Measurements from ENCODE around the gene SEC14L6. TPM values are rescaled to one million over a fixed set of nuclear protein-coding genes. Genes with fewer than 3 reads are reported as not detected.
A peak's percentile ranks its signal among the peaks of the same experiment; 100 is the strongest.

Gene SEC14L6
- total and polyA plus RNA-seq, 2 experiments from 2014 or later: not detected

GRCh38 chr22:30566125-30566524 lies 19.6 kb upstream of the SEC14L6 start:
- Histone ChIP-seq H3K27me3 (replicated peaks; ENCODE audit: insufficient read depth) (0 out of 2 replicates have a peak, but pooled peaks cover 18% of the 10 kb centered on the region), H4K20me1 (ENCODE audit: insufficient read depth) (no peaks in the 10 kb centered on the region), H2AFZ (no peak overlapping the region), H3K36me3 (ENCODE audit: low read depth) (no peaks in the 10 kb centered on the region), H3K27ac (no peak overlapping the region), H3K9me2 (ENCODE audit: insufficient read depth) (no peaks in the 10 kb centered on the region), H3K79me2 (ENCODE audit: insufficient read depth) (no peaks in the 10 kb centered on the region), H3K9ac (no peak overlapping the region), H3K9me3 (ENCODE audit: low read depth) (no peaks in the 10 kb centered on the region), H3F3A (ENCODE audit: insufficient read depth) (no peaks in the 10 kb centered on the region), H3K4me1 (ENCODE audit: insufficient read depth) (no peaks in the 10 kb centered on the region), H3K4me2 (ENCODE audit: unreplicated experiment) (no peak overlapping the region), H3K4me3 (no peak overlapping the region)
- TF ChIP-seq EZH2phosphoT487 (IDR thresholded peaks at IDR 0.05; ENCODE audit: insufficient read depth, low read depth) (no peak), EZH2 (IDR thresholded peaks at IDR 0.05; ENCODE audit: insufficient read depth, poor library complexity, severe bottlenecking) (no peak)
- WGBS, 2 experiments (ENCODE audit: low coverage in 1 of 2, low lambda C conversion rate in 2 of 2, missing lambda C conversion rate in 2 of 2): 43 to 46% methylated on average over 7 of the region's 7 CpGs
- in situ Hi-C loops (cut with MboI): no loop called here
- no peak for DNase-seq

DNA sequence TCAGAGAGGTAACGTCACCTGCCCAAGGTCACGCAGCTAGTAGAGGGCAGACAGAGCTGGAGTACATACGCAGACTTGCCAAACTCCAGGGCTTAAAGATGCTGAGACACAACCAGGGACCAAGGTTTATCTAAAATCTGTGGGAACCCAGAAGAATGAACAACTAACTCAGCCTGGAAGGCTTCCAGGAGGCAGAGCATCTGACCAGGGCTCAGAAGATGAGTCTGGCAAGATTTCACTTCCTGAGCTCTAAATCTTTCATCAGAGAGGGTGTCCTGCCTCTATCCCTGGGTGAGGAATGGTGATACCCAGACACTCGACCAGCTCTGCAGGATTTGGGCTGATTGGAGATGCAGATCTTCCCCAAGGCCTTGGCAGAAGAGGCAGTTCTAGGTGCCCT lies 18.8 kb upstream of the SEC14L6 start:
- Histone ChIP-seq H4K20me1 (ENCODE audit: insufficient read depth) (no peaks in the 10 kb centered on the region), H3K4me1 (ENCODE audit: insufficient read depth) (no peaks in the 10 kb centered on the region), H3F3A (ENCODE audit: insufficient read depth) (no peaks in the 10 kb centered on the region), H2AFZ (no peak overlapping the region), H3K79me2 (ENCODE audit: insufficient read depth) (no peaks in the 10 kb centered on the region), H3K36me3 (ENCODE audit: low read depth) (no peaks in the 10 kb centered on the region), H3K4me2 (ENCODE audit: unreplicated experiment) (no peak overlapping the region), H3K9ac (no peak overlapping the region), H3K27ac (no peak overlapping the region), H3K9me2 (ENCODE audit: insufficient read depth) (no peaks in the 10 kb centered on the region), H3K27me3 (replicated peaks; ENCODE audit: insufficient read depth) (0 out of 2 replicates have a peak, but pooled peaks cover 18% of the 10 kb centered on the region), H3K4me3 (no peak overlapping the region), H3K9me3 (ENCODE audit: low read depth) (no peaks in the 10 kb centered on the region)
- peak; percentile 75 for DNase-seq
- TF ChIP-seq EZH2phosphoT487 (IDR thresholded peaks at IDR 0.05; ENCODE audit: insufficient read depth, low read depth) (no peak), EZH2 (IDR thresholded peaks at IDR 0.05; ENCODE audit: insufficient read depth, poor library complexity, severe bottlenecking) (no peak)
- WGBS, 2 experiments (ENCODE audit: low coverage in 1 of 2, low lambda C conversion rate in 2 of 2, missing lambda C conversion rate in 2 of 2): 53 to 57% methylated on average over 4 of the region's 4 CpGs
- in situ Hi-C loops (cut with MboI): no loop called here

GRCh38 chr22:30564761-30565119 lies 18.2 kb upstream of the SEC14L6 start:
- Histone ChIP-seq H3K9me2 (ENCODE audit: insufficient read depth) (no peaks in the 10 kb centered on the region), H3K27ac (no peak overlapping the region), H3K79me2 (ENCODE audit: insufficient read depth) (no peaks in the 10 kb centered on the region), H4K20me1 (ENCODE audit: insufficient read depth) (no peaks in the 10 kb centered on the region), H2AFZ (no peak overlapping the region), H3K9me3 (ENCODE audit: low read depth) (no peaks in the 10 kb centered on the region), H3K4me1 (ENCODE audit: insufficient read depth) (no peaks in the 10 kb centered on the region), H3K4me2 (ENCODE audit: unreplicated experiment) (no peak overlapping the region), H3K9ac (no peak overlapping the region), H3K36me3 (ENCODE audit: low read depth) (no peaks in the 10 kb centered on the region), H3F3A (ENCODE audit: insufficient read depth) (no peaks in the 10 kb centered on the region), H3K27me3 (replicated peaks; ENCODE audit: insufficient read depth) (0 out of 2 replicates have a peak, but pooled peaks cover 18% of the 10 kb centered on the region), H3K4me3 (no peak overlapping the region)
- in situ Hi-C loops (cut with MboI): no loop called here
- TF ChIP-seq EZH2 (IDR thresholded peaks at IDR 0.05; ENCODE audit: insufficient read depth, poor library complexity, severe bottlenecking) (no peak), EZH2phosphoT487 (IDR thresholded peaks at IDR 0.05; ENCODE audit: insufficient read depth, low read depth) (no peak)
- WGBS, 2 experiments (ENCODE audit: low coverage in 1 of 2, low lambda C conversion rate in 2 of 2, missing lambda C conversion rate in 2 of 2): 4 to 9% methylated on average over 3 of the region's 3 CpGs
- no peak for DNase-seq

DNA sequence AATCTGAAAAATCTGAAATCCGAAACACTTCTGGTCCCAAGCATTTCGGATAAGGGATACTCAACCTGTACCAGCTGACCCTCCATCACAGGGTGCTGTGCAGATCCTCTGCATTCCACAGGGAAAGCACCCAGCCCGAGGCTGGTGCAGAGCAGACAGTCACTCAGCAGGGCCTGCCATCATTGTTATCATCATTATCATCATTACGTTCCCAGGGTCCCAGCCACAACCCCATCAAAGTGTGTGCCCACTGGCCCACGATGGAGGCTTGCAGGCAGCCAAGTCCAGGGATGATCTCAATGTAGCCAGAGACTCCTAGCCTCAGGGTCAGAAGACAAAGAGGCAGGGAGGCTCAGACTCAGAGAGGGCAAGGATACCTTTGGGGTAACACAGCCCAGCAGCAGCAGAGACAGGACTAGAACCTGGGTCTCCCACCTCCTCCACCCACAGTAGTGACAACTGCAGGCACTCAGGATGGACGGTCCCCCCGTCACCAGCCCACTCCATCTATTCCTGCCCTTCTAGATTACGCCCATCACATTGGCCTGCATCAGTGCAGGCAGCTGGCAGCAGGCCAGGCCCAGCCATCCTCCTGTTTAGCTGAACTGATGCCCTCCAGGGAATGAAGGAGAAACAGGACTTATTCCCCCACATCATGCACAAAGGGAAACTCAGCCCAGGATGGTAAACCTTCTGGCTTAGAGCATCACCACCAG lies 17.7 kb upstream of the SEC14L6 start:
- H2AFZ ChIP-seq: no peak overlapping the region
- H3K4me3 ChIP-seq: no peak overlapping the region
- no peaks in the 10 kb centered on the region for H3K79me2 ChIP-seq (ENCODE audit: insufficient read depth)
- in situ Hi-C loops (cut with MboI): no loop called here
- no peaks in the 10 kb centered on the region for H3F3A ChIP-seq (ENCODE audit: insufficient read depth)
- H3K9me2 ChIP-seq (ENCODE audit: insufficient read depth): no peaks in the 10 kb centered on the region
- 0 out of 2 replicates have a peak, but pooled peaks cover 18% of the 10 kb centered on the region for H3K27me3 ChIP-seq (replicated peaks; ENCODE audit: insufficient read depth)
- TF ChIP-seq EZH2 (IDR thresholded peaks at IDR 0.05; ENCODE audit: insufficient read depth, poor library complexity, severe bottlenecking) (no peak), EZH2phosphoT487 (IDR thresholded peaks at IDR 0.05; ENCODE audit: insufficient read depth, low read depth) (no peak)
- H3K36me3 ChIP-seq (ENCODE audit: low read depth): no peaks in the 10 kb centered on the region
- no peaks in the 10 kb centered on the region for H3K9me3 ChIP-seq (ENCODE audit: low read depth)
- no peak overlapping the region for H3K27ac ChIP-seq
- no peak overlapping the region for H3K4me2 ChIP-seq (ENCODE audit: unreplicated experiment)
- no peaks in the 10 kb centered on the region for H4K20me1 ChIP-seq (ENCODE audit: insufficient read depth)
- H3K9ac ChIP-seq: no peak overlapping the region
- no peak for DNase-seq
- 40 to 42% methylated on average over 8 of the region's 8 CpGs for WGBS, 2 experiments (ENCODE audit: low coverage in 1 of 2, low lambda C conversion rate in 2 of 2, missing lambda C conversion rate in 2 of 2)
- H3K4me1 ChIP-seq (ENCODE audit: insufficient read depth): no peaks in the 10 kb centered on the region
